ENCODE results near the gene IDE.

DNA sequence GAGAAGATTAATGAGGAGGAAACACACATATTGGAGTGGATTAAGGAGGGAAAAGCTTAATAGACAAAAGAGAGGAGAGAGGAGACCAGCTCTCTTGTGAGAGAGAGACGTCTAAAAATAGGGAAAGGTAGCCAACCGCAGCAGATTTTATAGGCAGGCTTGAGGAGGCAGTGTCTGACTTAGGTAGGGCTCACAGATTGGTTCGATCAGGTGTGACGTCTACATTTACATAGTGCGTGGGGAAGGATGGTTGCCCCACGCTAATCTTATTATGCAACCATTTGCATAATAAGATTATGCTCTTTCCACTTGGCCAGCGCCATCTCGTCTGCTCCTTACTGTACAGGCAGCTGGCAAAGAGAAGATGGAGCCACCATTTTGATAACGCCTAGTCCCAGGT, 160.9 kb downstream of the IDE start:
- TF ChIP-seq CTCF (IDR thresholded peaks at IDR 0.05; ENCODE audit: low read depth, low read length): no peak
- TF ChIP-seq EZH2phosphoT487 (IDR thresholded peaks at IDR 0.05; ENCODE audit: low read depth): no peak

Data from OCI-LY3 (cell line).